Vagina (tissue), 2 donors: ENCODE measurements around the gene POLR3GL. TPM values are rescaled to one million over a fixed set of nuclear protein-coding genes. Genes with fewer than 3 reads are reported as not detected.

ENCODE experiments used
- DNase-seq, 2 donors: peaks; one replicate each; pipeline ENCODE4 v3.0.0-alpha.2; 2017; ENCODE audit errors: extremely low spot score in 2 of 2
- H3K27ac ChIP-seq: fragments of 200-600 bp; sonication (generic); one replicate; pipeline ENCODE4 v1.5.1; 2019
- H3K27me3 ChIP-seq: fragments of 200-600 bp; sonication (generic); one replicate; pipeline ENCODE4 v1.5.1; 2019
- H3K36me3 ChIP-seq, 2 donors: fragments of 200-600 bp; sonication (generic); one replicate each; pipeline ENCODE4 v1.5.1; 2017 to 2019
- H3K4me1 ChIP-seq: fragments of 200-600 bp; sonication (generic); one replicate; pipeline ENCODE4 v1.5.1; 2019
- H3K4me3 ChIP-seq, 2 donors: fragments of 200-600 bp; sonication (generic); 1 replicate in 1 of 2; 2 replicates in 1 of 2; pipeline ENCODE4 v1.5.1; 2016 to 2019
- H3K9me3 ChIP-seq: fragments of 200-600 bp; sonication (generic); one replicate; pipeline ENCODE4 v1.5.1; 2019
- CTCF ChIP-seq, 3 experiments: fragments of 450-650 bp in 2 of 3; fragments of 200-600 bp in 1 of 3; sonication (generic) in 1 of 3; IDR thresholded peaks; one replicate each; pipeline ENCODE4 v1.5.1; 2017 to 2019; ENCODE audit warnings: antibody characterized with exemption in 3 of 3, mild to moderate bottlenecking in 2 of 3, moderate library complexity in 2 of 3
- POLR2A ChIP-seq, 2 donors: fragments of 450-650 bp; IDR thresholded peaks; one replicate each; pipeline ENCODE4 v1.6.1; 2017; ENCODE audit warnings: antibody characterized with exemption in 2 of 2, mild to moderate bottlenecking in 2 of 2, moderate library complexity in 2 of 2
- POLR2AphosphoS5 ChIP-seq, 2 donors: sonication (generic); formaldehyde crosslinking; IDR thresholded peaks; one replicate each; pipeline ENCODE4 v1.9.0; 2017; ENCODE audit warnings: antibody characterized with exemption in 2 of 2, mild to moderate bottlenecking in 2 of 2, low read depth in 1 of 2; ENCODE audit not compliant: insufficient read depth in 1 of 2
- intact Hi-C: fragments of 100-400 bp; cut with DNase I; formaldehyde crosslinking; loops from one replicate; pipeline ENCODE4 v1.15.1; 2023
- total RNA-seq: library from RNA; depleted of rRNA; stranded (reverse); fragments of >200 nt; gene quantifications from one replicate; pipeline ENCODE4 v1.2.3, GENCODE V29; 2016

Gene POLR3GL
- total RNA-seq, 1 donor from 2014 or later: 15.0 TPM

DNA sequence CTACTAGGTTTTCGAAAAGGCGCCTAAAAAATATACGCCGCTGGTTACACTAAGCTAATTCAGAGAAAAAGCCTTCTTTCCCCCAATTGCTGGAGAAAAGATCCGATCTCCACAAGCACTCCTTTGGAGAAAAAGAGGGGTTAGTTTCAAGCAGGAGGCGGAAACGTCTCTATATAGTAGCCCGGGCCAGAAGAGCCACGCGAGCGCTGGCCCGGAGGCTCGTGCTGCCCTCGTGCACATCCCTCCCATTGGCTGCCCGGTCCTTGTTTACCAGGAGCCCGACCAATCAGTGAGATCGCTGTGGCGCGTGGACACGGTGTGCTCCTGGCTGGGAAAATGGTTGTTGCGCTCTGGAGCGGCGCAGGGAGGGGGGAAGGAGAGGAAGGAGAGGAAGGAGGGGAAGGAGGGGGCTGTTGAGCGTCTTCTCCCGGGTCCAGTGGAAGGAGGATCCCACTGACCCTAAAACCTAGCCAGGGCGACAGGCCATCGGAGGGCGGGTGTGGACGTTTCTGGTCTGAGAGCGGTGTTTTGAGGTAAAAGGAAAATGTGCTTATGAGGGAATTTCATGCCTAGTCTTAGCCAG, 32.0 kb downstream of the POLR3GL start, which contains the start of gene TXNIP:
TXNIP (minus strand) TSS at position 147 of the 583 bp plus-strand sequence. CDS start 313 bp downstream, outside the sequence.
- Histone ChIP-seq H3K4me1 (peaks cover 63% of the 10 kb centered on the region), H3K36me3 (peaks cover 19 to 40% of the 10 kb centered on the region in 2 donors), H3K4me3 (peak within 1 kb of the TSS; percentile 83 to 89), H3K27ac (peak within 1 kb of the TSS; percentile 96), H3K9me3 (no peaks in the 10 kb centered on the region), H3K27me3 (no peaks in the 10 kb centered on the region)
- intact Hi-C loops: loop anchor here (2.0 to 5.0 kb wide), 2 partner anchors 18 to 41 kb away; no protein-coding TSS in a partner anchor
- DNase-seq: peak; percentile 99 to 100
- TF ChIP-seq POLR2A (IDR thresholded peaks at IDR 0.05): peak in 1 of 2 donors; percentile 94
- no peak for TF ChIP-seq CTCF (IDR thresholded peaks at IDR 0.05)
- peak; percentile 99 to 100 for TF ChIP-seq POLR2AphosphoS5 (IDR thresholded peaks at IDR 0.05; ENCODE audit: insufficient read depth in 1 of 2, low read depth in 1 of 2)

DNA sequence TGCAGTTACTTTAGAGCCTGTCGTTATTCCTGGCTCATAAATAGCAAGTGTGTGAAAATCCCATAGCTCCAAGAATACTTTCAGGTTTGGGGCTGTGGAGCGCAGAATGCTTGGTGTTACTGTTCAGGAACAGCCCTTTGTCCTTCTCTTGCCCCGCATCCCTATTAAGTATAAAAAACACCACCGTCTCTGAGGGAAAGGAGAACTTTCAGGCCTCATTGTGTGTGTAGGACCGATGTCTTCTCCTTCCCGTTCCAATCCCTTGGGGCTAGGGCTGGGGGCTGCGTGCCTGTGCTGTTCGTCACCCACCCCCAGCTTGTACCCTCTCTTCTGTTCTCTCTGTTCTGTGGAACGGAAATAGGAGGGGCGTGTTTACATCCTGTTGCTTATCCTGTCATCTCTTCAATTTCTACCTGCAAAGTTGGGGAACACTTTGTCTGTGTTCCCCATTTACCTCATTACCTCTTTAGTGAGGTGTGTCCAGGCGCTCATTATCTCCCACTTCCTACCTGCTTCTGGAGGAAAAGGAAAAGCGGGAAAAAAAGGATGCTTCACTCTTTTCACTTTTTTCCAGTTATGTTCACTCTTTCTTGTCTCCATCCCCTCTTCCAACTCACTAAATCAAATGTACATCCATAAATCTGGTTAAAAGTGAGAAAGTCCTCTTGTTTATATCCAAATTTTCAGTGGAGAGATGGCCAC, 32.7 kb downstream of the POLR3GL start:
- Histone ChIP-seq H3K4me3 (peak overlapping the region; percentile 83 to 89), H3K4me1 (peaks cover 64% of the 10 kb centered on the region), H3K9me3 (no peaks in the 10 kb centered on the region), H3K36me3 (peaks cover 19 to 37% of the 10 kb centered on the region in 2 donors), H3K27me3 (no peaks in the 10 kb centered on the region), H3K27ac (peak overlapping the region; percentile 96)
- intact Hi-C loops: loop anchor here (2.0 to 5.0 kb wide), 2 partner anchors 18 to 40 kb away; no protein-coding TSS in a partner anchor
- TF ChIP-seq POLR2A (IDR thresholded peaks at IDR 0.05): peak in 1 of 2 donors; percentile 62
- peak in 1 of 2 donors; percentile 65 for TF ChIP-seq POLR2AphosphoS5 (IDR thresholded peaks at IDR 0.05; ENCODE audit: insufficient read depth in 1 of 2, low read depth in 1 of 2)
- TF ChIP-seq CTCF (IDR thresholded peaks at IDR 0.05): no peak
- no peak for DNase-seq

DNA sequence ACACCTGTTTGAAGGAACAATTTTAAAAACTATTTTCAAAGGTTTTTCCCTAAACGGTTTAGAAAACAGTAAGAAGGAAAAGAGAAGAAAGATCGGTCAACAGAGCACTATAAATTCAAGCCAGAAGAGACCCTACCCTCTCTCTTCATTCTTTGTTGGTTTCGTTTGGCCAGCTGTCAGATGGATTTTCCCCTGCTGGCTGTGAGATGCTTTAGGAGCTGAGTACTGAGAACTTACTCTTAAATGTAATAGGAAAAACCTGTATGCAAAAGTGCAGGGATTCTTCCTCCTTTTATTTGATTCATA, 33.2 kb downstream of the POLR3GL start:
- Histone ChIP-seq H3K4me1 (peaks cover 60% of the 10 kb centered on the region), H3K27me3 (no peaks in the 10 kb centered on the region), H3K4me3 (peak overlapping the region; percentile 83 to 89), H3K36me3 (peaks cover 19 to 32% of the 10 kb centered on the region in 2 donors), H3K27ac (peak overlapping the region; percentile 96), H3K9me3 (no peaks in the 10 kb centered on the region)
- TF ChIP-seq CTCF (IDR thresholded peaks at IDR 0.05): no peak
- no peak for TF ChIP-seq POLR2A (IDR thresholded peaks at IDR 0.05)
- TF ChIP-seq POLR2AphosphoS5 (IDR thresholded peaks at IDR 0.05; ENCODE audit: insufficient read depth in 1 of 2, low read depth in 1 of 2): no peak
- no peak for DNase-seq
- intact Hi-C loops: loop anchor here (2.0 to 5.0 kb wide), 2 partner anchors 19 to 40 kb away; no protein-coding TSS in a partner anchor

- H3K4me3 ChIP-seq: peak overlapping the region; percentile 83 to 89
- H3K27me3 ChIP-seq: no peaks in the 10 kb centered on the region
- DNase-seq: no peak
- H3K36me3 ChIP-seq: peaks cover 3 to 14% of the 10 kb centered on the region in 2 donors
- no peaks in the 10 kb centered on the region for H3K9me3 ChIP-seq
- intact Hi-C loops: loop anchor here (5.0 kb wide), 1 partner anchor 38 kb away; no protein-coding TSS in a partner anchor
- TF ChIP-seq POLR2A (IDR thresholded peaks at IDR 0.05) (peak in 1 of 2 donors; percentile 35), POLR2AphosphoS5 (IDR thresholded peaks at IDR 0.05; ENCODE audit: insufficient read depth in 1 of 2, low read depth in 1 of 2) (peak in 1 of 2 donors; percentile 84), CTCF (IDR thresholded peaks at IDR 0.05) (no peak)
- H3K27ac ChIP-seq: peak overlapping the region; percentile 96
- peaks cover 48% of the 10 kb centered on the region for H3K4me1 ChIP-seq
These were observed 35.0 kb downstream of the POLR3GL start for GRCh38 chr1:145999321-146000024.
